Measurements from ENCODE around the gene PLXNA2.

DNA sequence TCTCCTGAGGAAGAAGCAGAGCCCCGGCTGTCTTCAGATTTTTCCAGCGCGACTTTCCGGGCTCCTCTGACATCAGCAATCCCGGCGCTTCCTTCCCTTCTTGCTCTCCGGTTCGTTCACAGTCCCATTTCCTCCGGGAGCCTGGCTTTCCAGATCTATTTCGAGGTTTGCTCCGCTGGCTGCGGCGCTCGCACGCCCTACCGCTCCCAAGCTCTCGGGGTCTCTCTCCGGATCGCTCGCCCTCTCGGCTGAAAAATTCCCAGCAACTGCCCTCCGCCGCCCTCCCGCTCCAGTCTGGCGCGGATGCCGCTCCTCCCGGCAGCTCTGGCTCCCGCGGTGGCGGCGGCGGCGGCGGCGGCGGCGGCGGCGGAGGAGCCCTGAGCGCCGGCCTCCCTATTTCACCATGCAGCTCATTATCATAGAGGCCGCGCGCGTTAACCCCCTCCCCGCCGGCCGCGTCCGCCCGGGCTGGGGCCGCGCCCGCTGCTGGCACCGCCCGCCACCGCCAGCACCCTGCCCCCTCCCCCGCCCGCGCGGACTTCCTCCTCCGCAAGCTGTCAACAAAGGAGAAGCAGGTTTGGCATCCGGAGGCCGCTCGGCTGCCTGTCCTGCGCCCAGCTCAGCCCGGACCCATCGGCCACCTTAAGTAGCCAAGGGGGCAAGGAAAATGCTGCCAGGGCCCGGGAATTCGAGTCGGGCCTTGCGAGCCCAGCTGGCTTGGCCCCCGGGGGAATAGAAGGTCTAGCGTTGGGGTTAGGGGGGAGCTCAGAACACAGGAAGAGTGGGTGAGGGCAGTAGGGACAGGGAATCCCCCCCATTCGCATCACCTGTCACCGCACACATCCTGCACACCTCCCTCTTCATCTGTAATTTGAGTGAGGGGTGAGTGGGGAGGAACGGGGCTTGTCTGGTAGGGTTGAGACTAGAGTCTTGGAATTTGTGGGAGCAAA, at the start of gene PLXNA2:
- TF ChIP-seq, protein P1, sequence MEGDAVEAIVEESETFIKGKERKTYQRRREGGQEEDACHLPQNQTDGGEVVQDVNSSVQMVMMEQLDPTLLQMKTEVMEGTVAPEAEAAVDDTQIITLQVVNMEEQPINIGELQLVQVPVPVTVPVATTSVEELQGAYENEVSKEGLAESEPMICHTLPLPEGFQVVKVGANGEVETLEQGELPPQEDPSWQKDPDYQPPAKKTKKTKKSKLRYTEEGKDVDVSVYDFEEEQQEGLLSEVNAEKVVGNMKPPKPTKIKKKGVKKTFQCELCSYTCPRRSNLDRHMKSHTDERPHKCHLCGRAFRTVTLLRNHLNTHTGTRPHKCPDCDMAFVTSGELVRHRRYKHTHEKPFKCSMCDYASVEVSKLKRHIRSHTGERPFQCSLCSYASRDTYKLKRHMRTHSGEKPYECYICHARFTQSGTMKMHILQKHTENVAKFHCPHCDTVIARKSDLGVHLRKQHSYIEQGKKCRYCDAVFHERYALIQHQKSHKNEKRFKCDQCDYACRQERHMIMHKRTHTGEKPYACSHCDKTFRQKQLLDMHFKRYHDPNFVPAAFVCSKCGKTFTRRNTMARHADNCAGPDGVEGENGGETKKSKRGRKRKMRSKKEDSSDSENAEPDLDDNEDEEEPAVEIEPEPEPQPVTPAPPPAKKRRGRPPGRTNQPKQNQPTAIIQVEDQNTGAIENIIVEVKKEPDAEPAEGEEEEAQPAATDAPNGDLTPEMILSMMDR (IDR thresholded peaks at IDR 0.05), result no peak
- TF ChIP-seq KDM1A (IDR thresholded peaks at IDR 0.05; ENCODE audit: low read depth), result no peak
- no peak for TF ChIP-seq TFCP2L1 (CRISPR knock-in tag; IDR thresholded peaks at IDR 0.05)
- TF ChIP-seq CHD4 (IDR thresholded peaks at IDR 0.05; ENCODE audit: borderline replicate concordance), result no peak
- TF ChIP-seq, protein P2, sequence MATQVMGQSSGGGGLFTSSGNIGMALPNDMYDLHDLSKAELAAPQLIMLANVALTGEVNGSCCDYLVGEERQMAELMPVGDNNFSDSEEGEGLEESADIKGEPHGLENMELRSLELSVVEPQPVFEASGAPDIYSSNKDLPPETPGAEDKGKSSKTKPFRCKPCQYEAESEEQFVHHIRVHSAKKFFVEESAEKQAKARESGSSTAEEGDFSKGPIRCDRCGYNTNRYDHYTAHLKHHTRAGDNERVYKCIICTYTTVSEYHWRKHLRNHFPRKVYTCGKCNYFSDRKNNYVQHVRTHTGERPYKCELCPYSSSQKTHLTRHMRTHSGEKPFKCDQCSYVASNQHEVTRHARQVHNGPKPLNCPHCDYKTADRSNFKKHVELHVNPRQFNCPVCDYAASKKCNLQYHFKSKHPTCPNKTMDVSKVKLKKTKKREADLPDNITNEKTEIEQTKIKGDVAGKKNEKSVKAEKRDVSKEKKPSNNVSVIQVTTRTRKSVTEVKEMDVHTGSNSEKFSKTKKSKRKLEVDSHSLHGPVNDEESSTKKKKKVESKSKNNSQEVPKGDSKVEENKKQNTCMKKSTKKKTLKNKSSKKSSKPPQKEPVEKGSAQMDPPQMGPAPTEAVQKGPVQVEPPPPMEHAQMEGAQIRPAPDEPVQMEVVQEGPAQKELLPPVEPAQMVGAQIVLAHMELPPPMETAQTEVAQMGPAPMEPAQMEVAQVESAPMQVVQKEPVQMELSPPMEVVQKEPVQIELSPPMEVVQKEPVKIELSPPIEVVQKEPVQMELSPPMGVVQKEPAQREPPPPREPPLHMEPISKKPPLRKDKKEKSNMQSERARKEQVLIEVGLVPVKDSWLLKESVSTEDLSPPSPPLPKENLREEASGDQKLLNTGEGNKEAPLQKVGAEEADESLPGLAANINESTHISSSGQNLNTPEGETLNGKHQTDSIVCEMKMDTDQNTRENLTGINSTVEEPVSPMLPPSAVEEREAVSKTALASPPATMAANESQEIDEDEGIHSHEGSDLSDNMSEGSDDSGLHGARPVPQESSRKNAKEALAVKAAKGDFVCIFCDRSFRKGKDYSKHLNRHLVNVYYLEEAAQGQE (IDR thresholded peaks at IDR 0.05), result no peak
- TF ChIP-seq RAD21 (conservative IDR thresholded peaks at IDR 0.05 in 1 of 2, IDR thresholded peaks at IDR 0.05 in 1 of 2), result no peak
- TF ChIP-seq NFE2L2 (conservative IDR thresholded peaks at IDR 0.05; ENCODE audit: low read length), result no peak
- TF ChIP-seq, protein P3, sequence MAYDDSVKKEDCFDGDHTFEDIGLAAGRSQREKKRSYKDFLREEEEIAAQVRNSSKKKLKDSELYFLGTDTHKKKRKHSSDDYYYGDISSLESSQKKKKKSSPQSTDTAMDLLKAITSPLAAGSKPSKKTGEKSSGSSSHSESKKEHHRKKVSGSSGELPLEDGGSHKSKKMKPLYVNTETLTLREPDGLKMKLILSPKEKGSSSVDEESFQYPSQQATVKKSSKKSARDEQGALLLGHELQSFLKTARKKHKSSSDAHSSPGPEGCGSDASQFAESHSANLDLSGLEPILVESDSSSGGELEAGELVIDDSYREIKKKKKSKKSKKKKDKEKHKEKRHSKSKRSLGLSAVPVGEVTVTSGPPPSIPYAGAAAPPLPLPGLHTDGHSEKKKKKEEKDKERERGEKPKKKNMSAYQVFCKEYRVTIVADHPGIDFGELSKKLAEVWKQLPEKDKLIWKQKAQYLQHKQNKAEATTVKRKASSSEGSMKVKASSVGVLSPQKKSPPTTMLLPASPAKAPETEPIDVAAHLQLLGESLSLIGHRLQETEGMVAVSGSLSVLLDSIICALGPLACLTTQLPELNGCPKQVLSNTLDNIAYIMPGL (CRISPR knock-in tag; IDR thresholded peaks at IDR 0.05; ENCODE audit: borderline replicate concordance), result no peak
- TF ChIP-seq ZFP36 (IDR thresholded peaks at IDR 0.05; ENCODE audit: borderline replicate concordance, partially characterized antibody), result no peak
- no peak for TF ChIP-seq NPAS2 (CRISPR knock-in tag; IDR thresholded peaks at IDR 0.05; ENCODE audit: borderline replicate concordance)
- TF ChIP-seq, protein P4, sequence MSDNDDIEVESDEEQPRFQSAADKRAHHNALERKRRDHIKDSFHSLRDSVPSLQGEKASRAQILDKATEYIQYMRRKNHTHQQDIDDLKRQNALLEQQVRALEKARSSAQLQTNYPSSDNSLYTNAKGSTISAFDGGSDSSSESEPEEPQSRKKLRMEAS (IDR thresholded peaks at IDR 0.05), result no peak; the same call in none of the 2 replicates
- TF ChIP-seq, protein P5, sequence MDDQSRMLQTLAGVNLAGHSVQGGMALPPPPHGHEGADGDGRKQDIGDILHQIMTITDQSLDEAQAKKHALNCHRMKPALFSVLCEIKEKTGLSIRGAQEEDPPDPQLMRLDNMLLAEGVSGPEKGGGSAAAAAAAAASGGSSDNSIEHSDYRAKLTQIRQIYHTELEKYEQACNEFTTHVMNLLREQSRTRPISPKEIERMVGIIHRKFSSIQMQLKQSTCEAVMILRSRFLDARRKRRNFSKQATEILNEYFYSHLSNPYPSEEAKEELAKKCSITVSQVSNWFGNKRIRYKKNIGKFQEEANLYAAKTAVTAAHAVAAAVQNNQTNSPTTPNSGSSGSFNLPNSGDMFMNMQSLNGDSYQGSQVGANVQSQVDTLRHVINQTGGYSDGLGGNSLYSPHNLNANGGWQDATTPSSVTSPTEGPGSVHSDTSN (IDR thresholded peaks at IDR 0.05), result no peak
- TF ChIP-seq POLR2AphosphoS2 (conservative IDR thresholded peaks at IDR 0.05; ENCODE audit: low read length), result no peak
- no peak for TF ChIP-seq MYC (IDR thresholded peaks at IDR 0.05; ENCODE audit: borderline replicate concordance, low read length)
